Measurements from ENCODE around the gene GPSM3.

GPSM3 gene

GRCh38 chr6:32181148-32181702 lies 11.2 kb downstream of the GPSM3 start:
- TF ChIP-seq JUND (IDR thresholded peaks at IDR 0.05; ENCODE audit: low read depth): no peak
- no peak for DNase-seq (ENCODE audit: low read depth in 1 of 2, low spot score in 1 of 2)
- in situ Hi-C loops (cut with HindIII; ENCODE audit: low pct_unique_long_range_greater_than_20kb, low sequenced_read_pairs): no loop called here

GRCh38 chr6:32179766-32180405 lies 12.6 kb downstream of the GPSM3 start:
- DNase-seq (ENCODE audit: low read depth in 1 of 2, low spot score in 1 of 2): no peak
- in situ Hi-C loops (cut with HindIII; ENCODE audit: low pct_unique_long_range_greater_than_20kb, low sequenced_read_pairs): no loop called here
- TF ChIP-seq JUND (IDR thresholded peaks at IDR 0.05; ENCODE audit: low read depth): no peak

GRCh38 chr6:32178547-32179440 lies 13.6 kb downstream of the GPSM3 start:
- in situ Hi-C loops (cut with HindIII; ENCODE audit: low pct_unique_long_range_greater_than_20kb, low sequenced_read_pairs): no loop called here
- TF ChIP-seq JUND (IDR thresholded peaks at IDR 0.05; ENCODE audit: low read depth): no peak
- no peak for DNase-seq (ENCODE audit: low read depth in 1 of 2, low spot score in 1 of 2)

- no peak for TF ChIP-seq JUND (IDR thresholded peaks at IDR 0.05; ENCODE audit: low read depth)
- in situ Hi-C loops (cut with HindIII; ENCODE audit: low pct_unique_long_range_greater_than_20kb, low sequenced_read_pairs): no loop called here
- peak; percentile 96 to 100 for DNase-seq (ENCODE audit: low read depth in 1 of 2, low spot score in 1 of 2)
Observed at GRCh38 chr6:32177788-32178546, 14.5 kb downstream of the GPSM3 start, which contains the start of gene RNF5. Gene RNF5, plus strand, starts transcription at chr6:32178405. Its CDS starts 107 bp downstream, at chr6:32178512.

- no peak for DNase-seq (ENCODE audit: low read depth in 1 of 2, low spot score in 1 of 2)
- TF ChIP-seq JUND (IDR thresholded peaks at IDR 0.05; ENCODE audit: low read depth): no peak
- in situ Hi-C loops (cut with HindIII; ENCODE audit: low pct_unique_long_range_greater_than_20kb, low sequenced_read_pairs): no loop called here
Observed at GRCh38 chr6:32177183-32177787, 15.2 kb downstream of the GPSM3 start.

- TF ChIP-seq JUND (IDR thresholded peaks at IDR 0.05; ENCODE audit: low read depth): no peak
- in situ Hi-C loops (cut with HindIII; ENCODE audit: low pct_unique_long_range_greater_than_20kb, low sequenced_read_pairs): no loop called here
- no peak for DNase-seq (ENCODE audit: low read depth in 1 of 2, low spot score in 1 of 2)
Observed at GRCh38 chr6:32176476-32177182, 15.8 kb downstream of the GPSM3 start.

- in situ Hi-C loops (cut with HindIII; ENCODE audit: low pct_unique_long_range_greater_than_20kb, low sequenced_read_pairs): no loop called here
- DNase-seq (ENCODE audit: low read depth in 1 of 2, low spot score in 1 of 2): peak; percentile 92 to 97
- no peak for TF ChIP-seq JUND (IDR thresholded peaks at IDR 0.05; ENCODE audit: low read depth)
Observed at GRCh38 chr6:32175711-32176475, 16.6 kb downstream of the GPSM3 start, which contains the start of gene AGPAT1. Gene AGPAT1, minus strand, starts transcription at chr6:32176084. Its CDS starts 4,588 bp downstream, at chr6:32171496.

- DNase-seq (ENCODE audit: low read depth in 1 of 2, low spot score in 1 of 2): no peak
- TF ChIP-seq JUND (IDR thresholded peaks at IDR 0.05; ENCODE audit: low read depth): no peak
- in situ Hi-C loops (cut with HindIII; ENCODE audit: low pct_unique_long_range_greater_than_20kb, low sequenced_read_pairs): no loop called here
Observed at GRCh38 chr6:32175322-32175710, 17.1 kb downstream of the GPSM3 start.

- in situ Hi-C loops (cut with HindIII; ENCODE audit: low pct_unique_long_range_greater_than_20kb, low sequenced_read_pairs): no loop called here
- DNase-seq (ENCODE audit: low read depth in 1 of 2, low spot score in 1 of 2): no peak
- TF ChIP-seq JUND (IDR thresholded peaks at IDR 0.05; ENCODE audit: low read depth): no peak
Observed at GRCh38 chr6:32174416-32174815, 18.0 kb downstream of the GPSM3 start.

GRCh38 chr6:32173051-32173727 lies 19.3 kb downstream of the GPSM3 start:
- no peak for TF ChIP-seq JUND (IDR thresholded peaks at IDR 0.05; ENCODE audit: low read depth)
- DNase-seq (ENCODE audit: low read depth in 1 of 2, low spot score in 1 of 2): peak in 1 of 2 experiments; percentile 63
- in situ Hi-C loops (cut with HindIII; ENCODE audit: low pct_unique_long_range_greater_than_20kb, low sequenced_read_pairs): no loop called here
